Endodermal cell (in vitro differentiated cells): ENCODE measurements around the gene RPL38. TPM values are rescaled to one million over a fixed set of nuclear protein-coding genes. Genes with fewer than 3 reads are reported as not detected.
A peak's percentile ranks its signal among the peaks of the same experiment; 100 is the strongest.

Source experiments
- DNase-seq: peaks from one replicate; pipeline ENCODE4 v3.0.0-alpha.2; 2017
- H3K27ac ChIP-seq: 2 replicates; pipeline ENCODE4 v1.5.1; 2013; ENCODE audit warnings: mild to moderate bottlenecking, low read depth, low read length, moderate library complexity
- H3K27me3 ChIP-seq: 2 replicates; pipeline ENCODE4 v1.6.1; 2013; ENCODE audit warnings: mild to moderate bottlenecking, low read length, moderate library complexity; ENCODE audit not compliant: insufficient read depth, control insufficient read depth, poor library complexity, severe bottlenecking
- H3K36me3 ChIP-seq: 2 replicates; pipeline ENCODE4 v1.7.0; 2013; ENCODE audit warnings: mild to moderate bottlenecking, low read length, moderate library complexity; ENCODE audit not compliant: control insufficient read depth, insufficient read depth
- H3K4me1 ChIP-seq: one replicate; pipeline ENCODE4 v1.7.0; 2013; ENCODE audit warnings: low read length; ENCODE audit not compliant: control insufficient read depth, insufficient read depth
- H3K4me3 ChIP-seq: 2 replicates; pipeline ENCODE4 v1.5.1; 2013; ENCODE audit warnings: mild to moderate bottlenecking, low read length, moderate library complexity
- H3K9ac ChIP-seq: 2 replicates; pipeline ENCODE4 v1.6.1; 2013; ENCODE audit warnings: mild to moderate bottlenecking, low read length, moderate library complexity; ENCODE audit not compliant: poor library complexity, severe bottlenecking; ENCODE audit errors: extremely low read depth
- H3K9me3 ChIP-seq: 2 replicates; pipeline ENCODE4 v1.6.1; 2013; ENCODE audit warnings: mild to moderate bottlenecking, low read length, moderate library complexity; ENCODE audit not compliant: control insufficient read depth
- H3K27ac Mint-ChIP-seq: 2 replicates; pipeline ENCODE4 v1.8.0; 2020; ENCODE audit warnings: mixed read lengths
- H3K27me3 Mint-ChIP-seq: 2 replicates; pipeline ENCODE4 v1.8.0; 2021; ENCODE audit warnings: mild to moderate bottlenecking, mixed read lengths; ENCODE audit not compliant: insufficient read depth
- H3K36me3 Mint-ChIP-seq: 2 replicates; pipeline ENCODE4 v1.8.0; 2020; ENCODE audit warnings: low read depth, mixed read lengths
- H3K4me1 Mint-ChIP-seq: 2 replicates; pipeline ENCODE4 v1.8.0; 2020; ENCODE audit warnings: mixed read lengths
- H3K4me3 Mint-ChIP-seq: 2 replicates; pipeline ENCODE4 v1.8.0; 2020; ENCODE audit warnings: mild to moderate bottlenecking, moderate library complexity, mixed read lengths
- H3K9me3 Mint-ChIP-seq: 2 replicates; pipeline ENCODE4 v1.8.0; 2020; ENCODE audit warnings: mild to moderate bottlenecking, mixed read lengths
- WGBS, 2 experiments: methylation state at CpG; one replicate each; pipeline versions ENCODE4 v1.1.5 to v1.1.7; 2013; ENCODE audit warnings: missing lambda C conversion rate in 2 of 2, mixed read lengths in 1 of 2; ENCODE audit not compliant: insufficient coverage in 1 of 2, insufficient read length in 1 of 2; 5-methylcytosine and 5-hydroxymethylcytosine counted together
- total RNA-seq, 2 donors: library from RNA; stranded (reverse); fragmentation: NEBNext Ultra II Directional in 1 of 2; extraction: Animal tissue kit (Norgen Biotek cat#: 25700) in 1 of 2; gene quantifications; 2 replicates in 1 of 2; 3 replicates in 1 of 2; pipeline ENCODE4 v1.2.1, GENCODE V29; 2021
- TF ChIP-seq, protein P1 (sequence below): fragments of 200-600 bp; sonication (generic); conservative IDR thresholded peaks from 2 replicates; pipeline ENCODE4 v1.5.0; 2021; ENCODE audit warnings: antibody characterized with exemption, mild to moderate bottlenecking

The RPL38 gene
- total RNA-seq, 2 donors from 2014 or later = 1,155 to 1,199 TPM

DNA sequence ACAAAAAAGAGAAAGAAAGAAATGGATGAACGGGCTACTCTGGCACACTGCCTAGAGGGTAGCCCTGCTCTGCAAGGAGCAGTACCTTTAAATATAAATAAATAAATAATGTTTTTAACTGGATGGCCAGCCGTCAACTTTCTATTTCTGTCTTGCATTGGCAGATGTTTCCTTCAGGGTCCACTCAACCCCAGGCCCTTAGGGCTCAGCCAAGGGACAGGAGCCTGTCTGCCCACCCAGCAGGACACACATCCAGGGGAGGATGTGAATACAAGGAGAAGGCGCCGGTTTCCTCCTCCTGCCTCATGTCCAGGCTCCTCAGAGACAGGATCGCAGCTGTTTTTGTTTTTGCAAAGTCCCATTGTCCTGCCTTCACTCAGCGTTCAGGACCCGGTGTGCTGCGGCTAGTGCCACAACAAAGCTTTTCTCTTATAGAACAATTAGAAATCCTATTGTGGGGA, 32.5 kb downstream of the RPL38 start:
- Histone ChIP-seq H3K4me1 (peaks cover 4% of the 10 kb centered on the region), H3K27me3 (no peaks in the 10 kb centered on the region), H3K36me3 (no peaks in the 10 kb centered on the region), H3K9ac (no peak overlapping the region), H3K27ac (peak overlapping the region; percentile 68), H3K4me3 (no peak overlapping the region), H3K9me3 (no peaks in the 10 kb centered on the region)
- Mint-ChIP-seq H3K27ac (no peak overlapping the region), H3K9me3 (no peaks in the 10 kb centered on the region), H3K36me3 (no peaks in the 10 kb centered on the region), H3K4me3 (no peak overlapping the region), H3K4me1 (peaks cover 16% of the 10 kb centered on the region), H3K27me3 (no peaks in the 10 kb centered on the region)
- WGBS, 2 experiments = 86% methylated on average over 7 of the region's 8 CpGs; no CpG with 5 or more reads in 1 of the 2 experiments
- TF ChIP-seq, protein P1, sequence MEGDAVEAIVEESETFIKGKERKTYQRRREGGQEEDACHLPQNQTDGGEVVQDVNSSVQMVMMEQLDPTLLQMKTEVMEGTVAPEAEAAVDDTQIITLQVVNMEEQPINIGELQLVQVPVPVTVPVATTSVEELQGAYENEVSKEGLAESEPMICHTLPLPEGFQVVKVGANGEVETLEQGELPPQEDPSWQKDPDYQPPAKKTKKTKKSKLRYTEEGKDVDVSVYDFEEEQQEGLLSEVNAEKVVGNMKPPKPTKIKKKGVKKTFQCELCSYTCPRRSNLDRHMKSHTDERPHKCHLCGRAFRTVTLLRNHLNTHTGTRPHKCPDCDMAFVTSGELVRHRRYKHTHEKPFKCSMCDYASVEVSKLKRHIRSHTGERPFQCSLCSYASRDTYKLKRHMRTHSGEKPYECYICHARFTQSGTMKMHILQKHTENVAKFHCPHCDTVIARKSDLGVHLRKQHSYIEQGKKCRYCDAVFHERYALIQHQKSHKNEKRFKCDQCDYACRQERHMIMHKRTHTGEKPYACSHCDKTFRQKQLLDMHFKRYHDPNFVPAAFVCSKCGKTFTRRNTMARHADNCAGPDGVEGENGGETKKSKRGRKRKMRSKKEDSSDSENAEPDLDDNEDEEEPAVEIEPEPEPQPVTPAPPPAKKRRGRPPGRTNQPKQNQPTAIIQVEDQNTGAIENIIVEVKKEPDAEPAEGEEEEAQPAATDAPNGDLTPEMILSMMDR = no peak
- no peak for DNase-seq

DNA sequence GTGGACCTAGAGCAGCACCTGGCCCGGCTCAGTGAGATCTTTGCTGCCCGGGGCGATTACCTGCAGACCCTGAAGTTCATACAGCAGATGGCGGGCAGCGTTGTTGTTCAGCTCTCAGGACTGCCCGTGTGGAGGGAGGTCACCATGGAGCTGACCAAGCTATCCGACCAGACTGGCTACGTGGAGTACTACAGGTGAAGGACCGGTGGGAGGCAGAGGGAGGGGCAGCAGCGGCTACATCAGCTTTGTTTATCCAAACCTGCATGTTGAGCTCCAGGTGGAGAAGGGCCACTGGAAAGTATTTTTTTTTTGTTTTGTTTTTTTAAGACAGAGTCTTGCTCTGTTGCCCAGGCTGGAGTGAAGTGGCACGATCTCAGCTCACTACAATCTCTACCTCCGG, 33.8 kb downstream of the RPL38 start:
- no peaks in the 10 kb centered on the region for H3K27me3 ChIP-seq
- peaks cover 9% of the 10 kb centered on the region for H3K4me1 Mint-ChIP-seq
- no peak for DNase-seq
- no peak overlapping the region for H3K9ac ChIP-seq
- H3K4me3 Mint-ChIP-seq = no peak overlapping the region
- H3K27me3 Mint-ChIP-seq = no peaks in the 10 kb centered on the region
- H3K36me3 ChIP-seq = no peaks in the 10 kb centered on the region
- TF ChIP-seq, protein P1 = no peak
- 92% methylated on average over 11 to 12 of the region's 12 CpGs for WGBS, 2 experiments
- no peaks in the 10 kb centered on the region for H3K4me1 ChIP-seq
- no peaks in the 10 kb centered on the region for H3K9me3 Mint-ChIP-seq
- no peaks in the 10 kb centered on the region for H3K36me3 Mint-ChIP-seq
- H3K9me3 ChIP-seq = no peaks in the 10 kb centered on the region
- no peak overlapping the region for H3K27ac ChIP-seq
- no peak overlapping the region for H3K4me3 ChIP-seq
- no peak overlapping the region for H3K27ac Mint-ChIP-seq

DNA sequence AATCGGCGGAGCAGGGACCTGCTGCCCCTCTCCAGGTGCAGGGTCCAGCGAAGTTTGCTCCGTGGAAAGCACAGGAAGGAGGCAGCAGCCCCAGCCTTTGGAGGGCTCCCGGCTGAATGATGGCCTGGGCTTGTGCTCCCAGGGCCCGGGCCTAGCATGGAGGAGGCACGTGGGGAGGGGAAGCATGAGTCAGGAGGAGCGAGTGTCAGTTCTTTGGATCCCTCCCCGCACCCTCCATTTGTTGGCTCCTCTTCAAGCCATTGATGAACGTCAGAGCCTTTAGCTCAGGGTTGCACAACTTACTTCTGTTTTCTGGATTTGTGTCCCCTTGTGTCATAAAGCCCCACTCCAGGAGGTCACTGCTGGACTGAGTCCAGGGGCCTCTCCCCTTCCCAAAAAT, 35.7 kb downstream of the RPL38 start:
- Histone ChIP-seq H3K4me3 (no peak overlapping the region), H3K9me3 (no peaks in the 10 kb centered on the region), H3K36me3 (no peaks in the 10 kb centered on the region), H3K27me3 (peaks cover 2% of the 10 kb centered on the region), H3K27ac (no peak overlapping the region), H3K9ac (no peak overlapping the region), H3K4me1 (no peaks in the 10 kb centered on the region)
- Mint-ChIP-seq H3K4me3 (no peak overlapping the region), H3K27me3 (peaks cover 2% of the 10 kb centered on the region), H3K36me3 (no peaks in the 10 kb centered on the region), H3K9me3 (no peaks in the 10 kb centered on the region), H3K27ac (no peak overlapping the region), H3K4me1 (peaks cover under 1% of the 10 kb centered on the region)
- WGBS, 2 experiments = 71 to 81% methylated on average over 6 to 10 of the region's 10 CpGs
- DNase-seq = no peak
- TF ChIP-seq, protein P1 = no peak
